Chondrocyte (in vitro differentiated cells): ENCODE data around the gene MAP4K5. TPM values are rescaled to one million over a fixed set of nuclear protein-coding genes. Genes with fewer than 3 reads are reported as not detected.
A peak's percentile ranks its signal among the peaks of the same experiment; 100 is the strongest.

Experiments used
- DNase-seq: peaks from one replicate; pipeline ENCODE4 v3.0.0; 2021; ENCODE audit warnings: mixed read lengths, low spot score
- H3K27ac Mint-ChIP-seq: one replicate; pipeline ENCODE4 v1.8.0; 2021; ENCODE audit warnings: mild to moderate bottlenecking, moderate library complexity, mixed read lengths; ENCODE audit not compliant: unreplicated experiment
- H3K27me3 Mint-ChIP-seq: 2 replicates; pipeline ENCODE4 v1.8.0; 2021; ENCODE audit warnings: low read depth, mixed read lengths
- H3K36me3 Mint-ChIP-seq: 2 replicates; pipeline ENCODE4 v1.8.0; 2021; ENCODE audit warnings: low read depth, mixed read lengths
- H3K4me1 Mint-ChIP-seq: 2 replicates; pipeline ENCODE4 v1.8.0; 2021; ENCODE audit warnings: low read depth, mild to moderate bottlenecking, mixed read lengths
- H3K4me3 Mint-ChIP-seq: one replicate; pipeline ENCODE4 v1.8.0; 2021; ENCODE audit warnings: mild to moderate bottlenecking, moderate library complexity, mixed read lengths; ENCODE audit not compliant: unreplicated experiment
- H3K9me3 Mint-ChIP-seq: 2 replicates; pipeline ENCODE4 v1.8.0; 2021; ENCODE audit warnings: low read depth, mixed read lengths
- total RNA-seq: library from RNA; stranded (reverse); gene quantifications from 3 replicates; pipeline ENCODE4 v1.2.1, GENCODE V29; 2021
- TF ChIP-seq, protein P1 (sequence below): fragments of 200-600 bp; sonication (generic); IDR thresholded peaks from 2 replicates; pipeline ENCODE4 v1.5.0; 2021; ENCODE audit warnings: antibody characterized with exemption, mild to moderate bottlenecking, moderate library complexity

MAP4K5 gene
- total RNA-seq, 1 donor from 2014 or later: 103 TPM

DNA sequence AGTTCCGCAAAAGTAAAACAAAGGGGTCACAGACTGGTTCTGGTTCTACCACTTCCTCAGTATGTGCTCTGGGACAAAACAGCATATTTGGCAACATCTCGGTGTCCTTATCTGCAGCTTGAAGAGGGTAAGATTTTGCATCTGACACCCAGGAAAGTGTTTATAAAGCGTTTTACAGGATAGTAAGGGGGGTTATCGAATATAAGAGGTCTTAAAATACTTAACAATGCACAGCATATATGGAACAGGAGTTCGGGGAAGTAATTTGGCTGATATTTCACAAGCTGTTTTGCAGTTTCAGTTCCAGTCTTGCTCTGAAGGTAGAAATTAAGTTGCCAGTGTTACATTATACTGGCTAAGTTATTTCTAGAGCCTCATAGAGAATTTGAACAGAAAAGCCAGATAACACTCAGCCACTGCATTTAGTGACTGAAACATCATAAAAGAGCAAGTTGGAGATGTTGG, 904 bp upstream of the MAP4K5 start:
- Mint-ChIP-seq H3K27ac (peak overlapping the region; percentile 64), H3K27me3 (peaks cover 1% of the 10 kb centered on the region)

DNA sequence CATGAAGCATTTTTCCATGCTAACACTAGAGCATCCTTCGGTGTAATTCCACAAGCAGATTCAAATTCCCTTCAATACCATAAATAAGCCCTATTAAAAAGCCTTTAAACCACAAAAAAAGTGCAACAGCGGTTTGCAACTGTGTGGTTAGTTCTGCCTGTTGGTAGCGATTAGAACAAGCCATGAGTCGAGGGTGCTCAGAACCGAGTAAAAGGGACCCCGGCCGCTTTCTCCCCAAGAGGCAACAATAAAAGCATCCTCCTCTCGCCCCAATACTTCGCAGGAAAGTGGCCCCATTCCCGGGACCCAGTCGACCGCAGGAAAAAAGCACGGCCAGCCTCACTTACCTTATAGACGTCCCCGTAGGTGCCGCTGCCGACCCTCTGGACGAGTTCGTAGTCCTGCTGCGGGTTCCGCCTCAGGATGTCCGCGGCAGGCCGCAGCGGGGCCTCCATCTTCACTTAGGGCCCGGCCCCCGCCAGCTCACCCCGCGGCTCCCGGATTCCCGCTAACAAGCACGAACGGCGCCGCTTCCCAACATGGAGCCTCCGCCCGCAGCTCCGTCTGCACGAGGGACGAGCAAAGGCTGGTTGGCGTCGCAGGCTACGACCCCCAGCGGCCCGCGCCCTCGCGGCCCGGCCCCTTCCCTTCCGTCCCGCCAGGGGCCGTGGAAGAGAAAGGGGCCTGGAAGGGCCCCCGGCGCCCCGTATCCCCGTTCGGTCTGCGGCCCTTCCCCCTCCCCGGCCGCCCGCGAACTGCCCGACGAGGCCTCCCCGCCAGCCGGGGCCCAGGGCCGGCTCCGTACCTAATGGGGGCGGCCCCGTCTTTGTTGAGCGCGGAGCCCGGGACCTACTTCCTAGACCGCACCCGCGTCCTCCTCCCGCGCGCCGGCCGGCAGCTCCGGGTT, 521 bp downstream of the MAP4K5 start:
- peak; percentile 91 for DNase-seq
- H3K9me3 Mint-ChIP-seq: no peaks in the 10 kb centered on the region
- TF ChIP-seq, protein P1, sequence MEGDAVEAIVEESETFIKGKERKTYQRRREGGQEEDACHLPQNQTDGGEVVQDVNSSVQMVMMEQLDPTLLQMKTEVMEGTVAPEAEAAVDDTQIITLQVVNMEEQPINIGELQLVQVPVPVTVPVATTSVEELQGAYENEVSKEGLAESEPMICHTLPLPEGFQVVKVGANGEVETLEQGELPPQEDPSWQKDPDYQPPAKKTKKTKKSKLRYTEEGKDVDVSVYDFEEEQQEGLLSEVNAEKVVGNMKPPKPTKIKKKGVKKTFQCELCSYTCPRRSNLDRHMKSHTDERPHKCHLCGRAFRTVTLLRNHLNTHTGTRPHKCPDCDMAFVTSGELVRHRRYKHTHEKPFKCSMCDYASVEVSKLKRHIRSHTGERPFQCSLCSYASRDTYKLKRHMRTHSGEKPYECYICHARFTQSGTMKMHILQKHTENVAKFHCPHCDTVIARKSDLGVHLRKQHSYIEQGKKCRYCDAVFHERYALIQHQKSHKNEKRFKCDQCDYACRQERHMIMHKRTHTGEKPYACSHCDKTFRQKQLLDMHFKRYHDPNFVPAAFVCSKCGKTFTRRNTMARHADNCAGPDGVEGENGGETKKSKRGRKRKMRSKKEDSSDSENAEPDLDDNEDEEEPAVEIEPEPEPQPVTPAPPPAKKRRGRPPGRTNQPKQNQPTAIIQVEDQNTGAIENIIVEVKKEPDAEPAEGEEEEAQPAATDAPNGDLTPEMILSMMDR: no peak
- peaks cover 43% of the 10 kb centered on the region for H3K4me1 Mint-ChIP-seq
- H3K36me3 Mint-ChIP-seq: no peaks in the 10 kb centered on the region
- H3K27ac Mint-ChIP-seq: peak overlapping the region; percentile 94
- H3K4me3 Mint-ChIP-seq: peak overlapping the region; percentile 94
- peaks cover 1% of the 10 kb centered on the region for H3K27me3 Mint-ChIP-seq

More for the DNA sequence above, 904 bp upstream of the MAP4K5 start:
- Mint-ChIP-seq H3K36me3 (no peaks in the 10 kb centered on the region), H3K4me1 (peaks cover 37% of the 10 kb centered on the region), H3K9me3 (no peaks in the 10 kb centered on the region), H3K4me3 (peak overlapping the region; percentile 94)
- no peak for DNase-seq
- TF ChIP-seq, protein P1: no peak

DNA sequence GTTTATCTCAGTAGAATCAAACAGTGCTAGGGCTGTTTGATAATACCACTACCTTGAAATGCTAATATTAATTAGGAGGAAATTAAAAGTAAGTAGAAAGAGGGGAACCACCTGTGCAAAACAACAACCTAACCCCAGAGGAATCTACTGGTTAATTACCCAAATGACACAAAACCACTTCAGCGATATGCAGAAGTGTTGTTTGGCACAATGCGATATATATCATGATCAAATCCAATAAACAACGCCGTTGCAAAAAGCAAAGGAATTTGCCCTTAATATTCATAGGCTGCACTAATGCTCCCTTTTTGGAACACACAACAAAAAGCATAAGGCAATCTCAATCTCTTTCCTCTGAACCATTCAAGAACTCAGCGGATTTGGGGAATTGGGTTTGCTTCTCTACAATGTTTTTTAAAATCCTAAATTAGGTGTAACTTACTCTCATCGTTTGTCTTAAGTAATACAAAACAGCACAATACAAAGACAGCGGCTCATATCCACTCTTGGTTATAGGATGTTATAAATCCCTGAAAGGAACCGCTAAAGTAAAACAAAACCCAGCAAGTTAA, 1.5 kb downstream of the MAP4K5 start:
- Mint-ChIP-seq H3K9me3 (no peaks in the 10 kb centered on the region), H3K4me3 (peak overlapping the region; percentile 94), H3K27me3 (peaks cover 1% of the 10 kb centered on the region), H3K4me1 (peaks cover 50% of the 10 kb centered on the region), H3K36me3 (no peaks in the 10 kb centered on the region), H3K27ac (peak overlapping the region; percentile 94)
- DNase-seq: no peak
- TF ChIP-seq, protein P1: no peak

DNA sequence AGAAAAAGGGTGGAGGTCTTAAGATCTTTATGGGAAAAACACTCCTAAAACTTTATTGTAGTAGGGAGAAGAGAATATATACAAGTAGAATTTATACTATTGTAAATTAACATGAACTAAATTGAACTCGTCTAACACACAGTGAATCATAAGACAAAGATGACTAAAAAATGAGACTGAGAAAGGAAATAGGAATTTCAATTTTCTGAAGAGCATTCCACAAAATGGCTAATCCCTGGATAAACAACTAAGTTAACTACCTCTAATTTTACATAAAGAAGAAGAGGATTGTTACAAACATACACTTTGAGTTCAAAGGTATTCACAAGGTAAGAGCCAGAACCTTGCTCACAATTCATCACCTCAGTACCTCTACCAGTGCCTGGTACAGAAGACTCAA, 2.0 kb downstream of the MAP4K5 start:
- Mint-ChIP-seq H3K4me1 (peaks cover 51% of the 10 kb centered on the region), H3K4me3 (peak overlapping the region; percentile 94), H3K27ac (peak overlapping the region; percentile 94), H3K9me3 (no peaks in the 10 kb centered on the region), H3K36me3 (no peaks in the 10 kb centered on the region), H3K27me3 (no peaks in the 10 kb centered on the region)
- DNase-seq: no peak
- TF ChIP-seq, protein P1: no peak
